Fibroblast of skin of right quadriceps (primary cell): ENCODE data around the gene ATP12A.
"Not testable (repeated sequence)": the region's sequence is repeated elsewhere in the genome, so short reads cannot be mapped to it uniquely, and the experiment has no call there.

Source experiments
- DNase-seq: peaks from one replicate; pipeline ENCODE4 v3.0.0-alpha.2; 2013

Gene ATP12A

DNA sequence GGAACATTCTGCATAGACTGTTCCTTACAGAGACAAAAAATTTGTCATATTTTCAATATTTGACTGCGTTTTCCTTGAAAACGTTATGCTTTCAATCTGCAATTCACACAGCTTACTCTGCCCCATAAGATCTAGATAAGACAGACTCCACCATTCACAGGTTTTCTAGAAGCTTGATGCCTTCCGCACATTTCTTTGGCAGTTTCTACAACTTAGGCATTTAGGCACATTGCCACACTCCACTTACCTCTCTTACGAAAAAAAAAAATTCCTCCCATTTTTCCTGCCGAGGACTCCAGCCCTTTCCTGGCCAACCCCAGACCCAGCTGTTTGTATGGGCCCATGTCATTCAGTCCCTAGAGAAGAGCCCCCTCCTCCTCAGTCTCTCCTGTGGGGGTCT lies 11.2 kb downstream of the ATP12A start:
- DNase-seq = no peak

DNA sequence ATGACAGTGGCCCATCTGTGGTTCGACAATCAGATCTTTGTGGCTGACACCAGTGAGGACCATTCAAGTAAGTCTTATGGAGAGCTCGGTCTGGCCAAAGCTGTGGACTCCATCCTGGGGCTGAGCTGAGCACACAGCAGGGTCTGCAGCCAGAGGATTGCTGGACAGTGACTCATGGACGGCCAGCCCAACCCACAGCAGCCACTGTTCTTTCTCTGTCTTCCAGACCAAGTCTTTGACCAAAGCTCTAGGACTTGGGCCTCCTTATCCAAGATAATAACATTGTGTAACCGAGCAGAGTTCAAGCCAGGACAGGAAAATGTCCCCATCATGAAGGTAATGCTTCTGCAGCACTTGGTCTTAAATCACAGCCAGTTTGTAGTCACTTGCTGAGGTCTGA lies 12.4 kb downstream of the ATP12A start:
- peak; percentile 4 for DNase-seq

DNA sequence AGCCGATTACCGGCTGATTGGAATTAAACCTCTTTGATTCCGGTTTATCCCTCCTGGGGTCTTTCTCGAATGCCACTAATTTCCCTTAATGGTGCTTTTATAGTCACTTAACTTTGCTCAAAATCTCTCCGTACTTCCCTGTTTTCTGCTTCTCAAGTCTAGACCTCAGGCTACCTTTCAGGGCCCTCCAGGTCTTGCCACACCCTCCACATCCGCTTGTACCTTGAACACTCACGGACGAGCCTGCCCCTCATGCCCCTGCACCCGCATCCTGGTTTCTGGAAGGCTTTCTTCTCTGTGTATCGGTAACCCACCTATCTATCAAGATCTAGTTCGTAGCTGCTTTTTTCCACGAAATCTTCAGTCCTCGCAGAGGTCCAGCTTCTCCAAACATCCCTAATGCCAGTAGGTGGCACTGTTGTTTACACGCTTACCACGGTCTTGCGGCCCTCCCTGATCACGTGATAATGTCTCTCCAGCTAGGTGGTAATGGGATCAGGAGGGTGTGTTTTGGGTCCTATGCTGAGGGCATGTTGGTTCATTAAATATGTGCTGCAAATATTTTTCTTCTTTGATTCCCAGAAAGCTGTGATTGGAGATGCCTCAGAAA lies 13.8 kb downstream of the ATP12A start:
- DNase-seq = peak; percentile 38

DNA sequence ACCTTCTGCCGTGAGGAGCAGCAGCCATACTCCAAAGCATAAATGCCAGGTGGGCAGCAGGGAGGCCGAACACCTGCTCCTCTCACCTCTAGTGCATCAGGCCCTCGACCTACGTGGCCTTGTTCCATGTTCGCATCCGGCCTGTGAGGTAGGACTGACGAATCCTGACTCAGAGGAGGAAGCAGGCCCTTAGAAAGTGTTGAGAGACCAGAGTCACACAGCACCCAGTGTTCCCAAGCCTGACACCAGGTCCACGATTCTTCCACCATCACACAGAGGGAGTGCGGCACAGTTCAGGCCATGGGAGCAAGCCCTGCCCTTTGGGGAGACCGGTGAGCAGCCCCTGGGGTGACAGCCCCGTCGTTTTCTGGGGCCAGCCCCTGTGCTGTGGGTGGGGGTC lies 14.7 kb downstream of the ATP12A start:
- DNase-seq = no peak

DNA sequence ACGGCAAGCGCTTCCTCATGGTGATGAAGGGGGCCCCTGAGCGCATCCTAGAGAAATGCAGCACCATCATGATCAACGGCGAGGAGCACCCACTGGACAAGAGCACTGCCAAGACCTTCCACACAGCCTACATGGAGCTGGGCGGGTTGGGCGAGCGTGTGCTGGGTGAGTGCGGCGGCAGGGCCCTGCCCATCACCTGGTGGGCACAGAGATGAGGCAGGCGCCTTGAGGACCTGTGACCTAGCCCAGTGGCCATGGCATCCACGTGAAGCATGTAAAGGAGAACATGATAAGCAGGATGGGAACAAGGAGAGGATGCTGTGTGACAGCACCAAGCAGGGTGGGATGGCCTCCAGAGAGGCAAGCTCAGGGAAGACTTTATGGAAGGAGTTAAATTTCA lies 18.5 kb downstream of the ATP12A start:
- no peak for DNase-seq

DNA sequence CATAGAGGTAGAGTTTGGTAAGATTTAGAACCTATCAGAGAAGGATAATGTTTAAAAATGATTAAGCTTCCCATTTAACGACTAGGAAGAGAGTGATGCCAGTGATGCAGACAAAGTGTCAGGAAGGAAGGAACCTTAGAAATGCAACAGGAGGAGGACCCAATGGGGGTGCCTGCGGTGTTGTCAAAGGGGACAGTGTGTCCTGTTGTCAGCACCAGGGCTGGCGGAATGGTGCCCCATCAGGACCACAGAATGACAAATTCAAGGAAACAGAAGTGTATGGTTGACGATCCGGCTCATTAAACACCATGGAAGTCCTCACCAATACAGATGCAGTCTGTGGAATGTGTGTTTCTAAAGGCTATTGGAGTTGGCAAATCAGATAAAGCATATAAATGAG lies 19.3 kb downstream of the ATP12A start:
- DNase-seq = no peak

DNA sequence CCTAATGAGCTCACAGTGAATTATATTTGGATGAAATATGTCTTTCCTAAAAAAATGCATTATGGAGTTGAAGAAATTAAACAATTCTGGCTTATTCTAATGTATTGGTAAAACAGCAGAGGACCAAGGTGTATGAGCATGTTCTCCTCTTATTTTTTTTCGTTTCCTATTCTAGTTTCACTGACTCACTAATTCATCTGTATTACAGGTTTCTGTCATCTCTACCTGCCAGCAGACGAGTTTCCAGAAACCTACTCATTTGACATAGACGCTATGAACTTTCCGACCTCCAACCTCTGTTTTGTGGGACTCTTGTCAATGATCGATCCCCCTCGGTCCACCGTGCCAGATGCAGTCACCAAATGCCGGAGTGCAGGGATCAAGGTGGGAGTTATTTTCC lies 20.3 kb downstream of the ATP12A start:
- no peak for DNase-seq

DNA sequence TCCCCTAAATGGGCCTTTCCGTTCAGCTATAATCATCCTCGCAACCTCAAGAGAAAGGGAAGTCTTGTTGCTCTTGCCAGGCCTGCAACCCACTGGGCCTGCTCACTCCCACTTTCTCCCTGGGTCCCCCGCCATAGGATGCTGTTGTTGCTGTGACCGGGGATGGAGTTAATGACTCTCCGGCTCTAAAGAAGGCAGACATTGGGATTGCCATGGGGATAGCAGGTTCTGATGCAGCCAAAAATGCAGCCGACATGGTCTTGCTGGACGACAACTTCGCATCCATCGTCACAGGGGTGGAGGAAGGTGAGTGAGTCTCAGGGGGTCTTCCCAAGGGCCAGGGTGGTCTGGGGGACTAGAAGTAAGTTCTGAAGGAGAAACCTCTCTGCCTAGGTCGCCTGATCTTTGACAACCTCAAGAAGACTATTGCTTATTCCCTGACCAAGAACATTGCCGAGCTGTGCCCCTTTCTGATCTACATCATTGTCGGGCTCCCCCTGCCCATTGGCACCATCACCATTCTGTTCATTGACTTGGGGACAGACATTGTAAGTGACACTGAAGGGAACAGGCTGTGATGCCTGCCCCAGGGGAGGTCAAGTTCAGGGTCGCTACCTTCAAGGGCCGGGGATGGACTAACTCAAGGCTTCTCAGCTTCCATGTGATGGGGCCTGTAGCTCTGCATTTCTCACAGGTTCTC lies 26.8 kb downstream of the ATP12A start:
- no peak for DNase-seq

DNA sequence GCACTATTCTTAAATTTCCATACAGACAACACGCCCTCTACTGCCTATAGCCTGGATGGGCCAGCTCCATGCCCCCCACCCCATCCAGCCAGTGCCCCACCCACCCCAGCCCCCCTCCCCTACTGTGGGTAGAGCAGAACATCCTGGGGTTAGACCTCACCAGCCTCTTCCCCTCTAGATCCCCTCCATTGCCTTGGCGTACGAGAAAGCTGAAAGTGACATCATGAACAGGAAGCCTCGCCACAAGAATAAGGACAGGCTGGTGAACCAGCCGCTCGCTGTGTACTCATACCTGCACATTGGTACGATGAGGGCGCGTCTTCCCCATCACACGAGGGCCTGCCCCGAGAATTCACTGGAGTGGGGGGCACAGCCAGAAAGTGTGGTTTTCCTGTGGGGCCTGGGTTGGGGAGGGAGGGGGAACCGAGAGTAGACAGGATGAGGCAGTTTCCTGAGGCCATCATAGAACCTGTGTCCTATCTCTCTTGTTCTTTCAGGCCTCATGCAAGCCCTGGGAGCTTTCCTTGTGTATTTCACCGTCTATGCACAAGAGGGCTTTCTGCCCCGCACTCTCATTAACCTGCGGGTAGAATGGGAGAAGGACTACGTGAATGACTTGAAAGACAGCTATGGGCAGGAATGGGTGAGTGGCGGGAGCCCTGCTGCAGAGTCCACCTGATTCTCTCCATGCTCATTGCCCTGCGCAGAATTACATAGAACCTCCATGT lies 29.1 kb downstream of the ATP12A start:
- no peak for DNase-seq

DNA sequence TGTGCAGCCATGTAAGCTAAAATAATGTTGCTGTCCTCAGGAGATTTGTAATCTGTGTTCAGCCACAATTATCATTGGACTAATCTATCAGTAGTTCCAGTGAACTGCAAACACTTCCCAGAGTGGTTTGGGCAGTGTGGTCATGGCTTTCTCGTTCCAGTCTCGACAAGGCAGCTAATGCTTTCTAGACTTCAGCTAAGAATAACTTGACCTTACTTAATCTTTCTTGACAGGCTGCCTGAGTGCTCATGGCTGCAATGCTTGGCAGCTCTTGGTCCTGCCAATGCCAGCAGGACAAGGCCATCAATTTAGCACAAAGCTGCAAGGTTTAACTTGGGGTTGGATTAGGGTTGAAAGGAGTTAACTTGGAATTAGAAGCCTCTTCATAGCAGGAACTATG lies 32.8 kb downstream of the ATP12A start:
- no peak for DNase-seq

DNA sequence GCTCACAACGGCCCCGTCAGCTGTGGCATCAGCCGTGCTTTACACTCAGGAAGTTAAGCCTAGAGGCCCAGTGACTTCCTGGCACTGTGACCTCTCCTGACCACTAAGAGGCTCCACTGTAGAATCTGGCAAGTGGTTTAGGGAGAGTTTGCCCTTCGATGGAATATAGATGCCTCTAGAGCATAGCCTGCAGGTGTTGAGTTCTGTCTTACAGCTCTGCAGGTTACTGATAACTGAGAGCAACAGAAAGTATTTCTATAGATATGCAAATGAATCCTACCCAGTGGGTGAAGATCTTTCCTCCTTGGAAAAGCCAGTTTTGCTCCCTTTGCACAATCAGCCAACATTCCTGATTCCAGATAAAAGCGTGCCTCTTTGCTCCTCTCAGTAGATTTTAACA lies 35.8 kb downstream of the ATP12A start:
- DNase-seq = no peak

DNA sequence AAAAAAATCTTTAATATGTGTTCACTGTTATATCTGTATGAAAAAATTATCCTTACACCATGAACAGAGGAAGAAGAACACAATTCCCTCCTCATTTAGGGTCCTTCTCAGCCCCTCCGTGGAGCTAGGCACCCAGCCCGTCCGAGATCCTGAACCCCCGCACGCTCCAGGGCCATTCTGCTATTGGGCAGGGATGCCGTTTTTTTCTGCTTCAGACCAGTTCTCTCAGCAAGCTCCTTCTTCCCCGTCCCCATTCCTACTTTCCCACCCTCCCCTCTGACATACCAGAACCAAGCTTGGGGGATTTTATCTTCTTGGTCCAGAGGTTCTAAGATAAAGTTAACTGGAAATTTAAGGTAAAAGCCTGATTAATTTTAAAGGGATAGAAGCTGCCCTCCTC lies 36.2 kb downstream of the ATP12A start:
- no peak for DNase-seq

DNA sequence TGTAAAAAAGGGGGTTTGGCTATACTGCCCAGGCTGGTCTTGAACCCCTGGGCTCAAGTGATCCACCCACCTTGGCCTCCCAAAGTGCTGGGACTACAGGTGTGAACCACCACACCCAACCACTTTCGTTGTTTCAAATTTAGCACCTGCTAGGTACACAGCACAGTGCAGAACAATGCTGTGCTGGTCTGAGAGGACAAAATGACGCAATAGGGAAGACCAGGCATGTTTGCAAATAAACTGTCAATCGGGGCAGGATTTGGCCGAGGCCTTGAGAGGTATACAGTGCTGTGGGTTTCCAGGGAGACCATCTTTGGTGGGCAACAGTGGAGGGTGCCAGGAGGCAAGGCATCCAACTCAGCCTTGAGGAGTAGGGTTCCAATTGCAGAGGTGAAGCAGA lies 37.0 kb downstream of the ATP12A start:
- no peak for DNase-seq

DNA sequence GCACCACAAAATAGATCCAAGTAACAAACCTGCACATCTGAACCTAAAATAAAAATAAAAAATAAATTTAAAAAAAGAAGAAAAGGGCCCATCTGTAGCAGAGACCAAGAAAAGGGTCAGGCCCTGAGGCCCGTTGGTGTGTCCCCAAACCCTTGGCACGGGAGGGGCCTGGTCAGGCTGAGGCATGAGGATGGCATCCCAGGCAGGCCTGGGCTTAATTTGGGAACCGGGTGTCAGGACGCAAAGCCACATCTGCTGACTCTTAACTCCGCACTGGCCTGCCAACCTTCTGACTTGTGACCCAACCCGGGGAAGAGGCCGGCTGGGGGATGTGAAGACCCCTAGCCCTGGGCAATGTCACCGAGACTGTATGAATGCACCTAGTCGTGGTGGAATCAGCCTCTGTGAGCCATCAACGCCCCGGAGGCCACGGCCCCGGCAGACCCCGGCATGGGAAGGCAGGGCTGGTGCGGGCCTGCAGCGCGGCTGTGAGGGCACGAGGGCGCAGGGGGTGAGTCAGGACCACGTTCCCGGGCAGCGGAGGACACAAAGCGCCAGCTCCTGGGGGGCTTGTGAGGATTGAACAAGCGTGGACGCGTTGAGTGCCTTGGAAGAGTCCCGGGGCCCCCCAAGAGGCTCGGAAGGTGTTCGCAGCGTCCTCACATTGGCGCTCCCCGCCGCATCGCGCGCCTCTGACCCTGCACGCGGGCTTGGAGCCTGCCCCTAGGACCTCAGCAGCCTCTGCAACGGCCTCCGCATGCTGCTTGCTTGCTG lies 38.2 kb downstream of the ATP12A start:
- DNase-seq = no peak

DNA sequence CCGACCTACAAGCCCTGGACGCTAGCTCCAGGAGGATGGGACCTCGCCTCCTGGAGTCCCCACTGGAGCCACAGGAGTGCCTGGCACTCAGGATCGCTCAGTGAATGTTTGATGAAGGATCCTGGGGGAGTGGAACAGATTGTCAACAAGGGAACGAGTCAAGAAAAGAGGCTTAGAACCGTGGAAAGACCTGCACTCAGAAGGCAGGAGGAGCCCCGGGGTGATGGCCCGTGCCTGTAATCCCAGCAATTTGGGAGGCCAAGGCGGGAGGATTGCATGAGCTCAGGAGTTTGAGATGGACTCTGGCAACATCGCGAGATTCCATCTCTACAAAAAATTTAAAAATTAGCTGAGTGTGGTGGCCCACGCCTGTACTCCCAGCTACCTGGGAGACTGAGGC lies 38.9 kb downstream of the ATP12A start:
- DNase-seq = no peak

DNA sequence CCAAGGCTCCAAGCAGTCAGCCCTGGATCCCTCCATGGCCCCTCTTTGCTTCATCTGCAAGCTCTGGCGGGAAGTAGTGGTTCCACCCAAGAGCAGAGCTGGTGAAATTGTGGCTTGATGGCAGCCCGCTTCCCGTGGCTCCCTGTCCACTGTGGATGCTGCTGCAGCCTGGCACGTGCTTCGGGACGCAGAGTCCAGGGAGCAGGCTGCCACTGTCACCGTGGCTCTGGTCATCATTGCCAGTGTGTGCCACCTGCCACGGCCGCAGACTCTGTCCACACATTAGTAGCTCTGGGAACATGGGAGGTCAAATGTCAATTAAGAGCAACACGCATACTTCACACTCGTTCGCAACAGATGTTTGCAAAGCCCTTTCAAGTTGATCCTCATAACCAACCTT lies 43.0 kb downstream of the ATP12A start:
- no peak for DNase-seq

DNA sequence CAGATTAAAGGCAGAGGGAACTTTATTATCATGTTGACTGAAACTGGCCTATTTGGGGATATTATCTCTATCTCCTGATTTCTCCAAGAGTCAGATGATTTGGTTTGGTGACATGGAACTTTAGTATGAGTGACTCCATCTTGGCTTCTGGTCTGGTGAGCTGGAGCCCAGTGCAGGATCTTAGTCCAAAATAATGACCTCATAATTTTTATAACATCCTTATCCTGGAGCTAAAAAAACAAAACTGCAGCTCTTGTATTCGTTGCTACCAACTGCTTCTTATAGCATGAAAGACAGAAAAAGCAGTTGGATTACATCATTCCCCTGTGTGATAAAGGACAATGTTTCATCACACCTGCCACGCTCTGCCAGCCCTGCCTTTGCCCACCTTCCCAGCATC lies 44.5 kb downstream of the ATP12A start:
- no peak for DNase-seq

DNA sequence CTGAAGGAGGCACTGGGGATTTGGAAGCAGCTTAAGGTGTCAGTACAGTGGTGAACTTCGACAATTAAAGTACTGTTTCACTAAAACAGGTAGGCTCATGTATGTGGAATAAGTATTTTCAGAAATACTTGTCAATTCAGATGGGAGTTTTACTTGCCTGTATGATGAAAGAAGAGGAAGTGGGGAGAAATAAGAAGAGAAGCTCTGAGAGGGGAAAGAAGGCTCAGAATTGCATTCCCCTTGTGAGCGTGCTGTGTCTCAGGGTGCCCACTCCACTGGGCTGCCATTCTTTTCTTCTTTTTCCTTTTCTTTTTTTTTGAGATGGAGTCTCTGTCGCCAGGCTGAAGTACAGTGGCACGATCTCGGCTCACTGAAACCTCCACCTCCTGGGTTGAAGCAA lies 45.2 kb downstream of the ATP12A start:
- DNase-seq = no peak

DNA sequence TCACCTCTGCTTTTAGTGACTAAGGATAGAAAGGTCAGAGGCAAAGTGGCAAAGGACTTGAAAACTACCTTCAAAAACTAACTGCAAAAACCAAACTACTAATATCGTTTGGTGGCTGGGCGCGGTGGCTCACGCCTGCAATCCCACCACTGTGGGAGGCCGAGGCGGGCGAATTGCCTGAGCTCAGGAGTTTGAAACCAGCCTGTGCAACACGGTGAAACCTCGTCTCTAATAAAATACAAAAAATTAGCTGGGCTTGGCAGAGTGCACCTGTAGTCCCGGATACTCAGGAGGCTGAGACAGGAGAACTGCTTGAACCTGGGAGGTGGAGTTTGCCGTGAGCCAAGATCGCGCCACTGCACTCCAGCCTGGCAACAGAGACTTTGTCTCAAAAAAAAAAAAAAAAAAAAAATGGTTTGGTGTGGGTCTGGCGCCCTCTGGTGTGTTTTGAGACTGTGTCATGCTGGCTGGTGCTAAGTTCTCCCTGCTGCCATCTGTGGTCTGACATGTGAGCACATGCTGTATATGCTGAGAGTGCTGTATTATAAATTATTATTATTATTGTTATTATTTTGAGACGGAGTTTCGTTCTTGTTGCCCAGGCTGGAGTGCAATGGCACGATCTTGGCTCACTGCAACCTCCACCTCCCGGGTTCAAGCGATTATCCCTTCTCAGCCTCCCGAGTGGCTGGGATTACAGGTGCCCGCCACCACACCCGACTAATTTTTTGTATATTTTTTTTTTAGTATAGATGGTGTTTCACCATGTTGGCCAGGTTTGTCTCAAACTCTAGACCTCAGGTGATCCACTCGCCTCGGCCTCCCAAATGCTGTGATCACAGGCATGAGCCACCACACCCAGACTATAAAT lies 47.8 kb downstream of the ATP12A start:
- DNase-seq = peak; percentile 76

DNA sequence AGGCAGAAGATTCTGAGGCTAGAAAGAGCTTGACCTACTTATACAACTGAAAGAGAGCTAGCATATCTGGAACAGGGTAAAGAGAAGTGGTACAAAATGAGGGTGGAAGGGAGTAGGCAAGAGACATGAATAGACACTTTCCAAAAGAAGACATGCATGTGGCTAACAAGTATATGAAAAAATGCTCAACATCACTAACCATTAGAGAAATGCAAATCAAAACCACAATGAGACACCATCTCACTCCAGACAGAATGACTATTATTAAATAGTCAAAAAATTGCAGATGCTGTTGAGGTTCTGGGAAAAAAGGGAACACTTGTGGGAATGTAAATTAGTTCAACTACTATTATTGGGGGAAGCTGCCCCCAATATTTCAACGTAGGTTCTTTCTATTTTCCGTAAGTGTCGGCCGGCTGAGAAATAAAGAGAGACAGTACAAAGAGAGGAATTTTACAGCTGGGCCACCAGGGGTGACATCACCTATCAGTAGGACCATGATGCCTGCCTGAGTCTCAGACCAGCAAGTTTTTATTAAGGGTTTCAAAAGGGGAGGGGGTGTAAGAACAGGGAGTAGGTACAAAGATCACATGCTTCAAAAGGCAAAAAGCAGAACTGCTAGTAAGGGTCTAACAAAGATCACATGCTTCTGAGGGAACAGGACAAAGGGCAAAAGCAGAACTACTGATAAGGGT lies 50.8 kb downstream of the ATP12A start:
- DNase-seq = not testable (repeated sequence)

DNA sequence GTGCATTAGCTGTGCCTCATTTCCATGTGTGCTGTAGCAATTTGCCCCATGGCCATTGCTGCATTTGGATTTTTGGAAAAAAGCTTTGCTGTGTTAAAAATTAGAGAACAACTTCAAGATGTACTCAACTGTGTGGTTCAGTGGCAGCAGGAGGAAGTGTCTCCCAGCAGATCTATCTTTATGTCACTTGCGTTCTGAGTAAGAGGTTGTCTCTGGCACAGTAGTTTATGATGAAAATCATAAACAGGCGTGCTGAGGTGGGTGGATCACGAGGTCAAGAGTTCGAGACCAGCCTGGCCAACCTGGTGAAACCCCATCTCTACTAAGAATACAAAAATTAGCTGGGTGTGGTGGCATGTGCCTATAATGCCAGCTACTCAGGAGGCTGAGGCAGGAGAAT lies 54.7 kb downstream of the ATP12A start:
- no peak for DNase-seq

DNA sequence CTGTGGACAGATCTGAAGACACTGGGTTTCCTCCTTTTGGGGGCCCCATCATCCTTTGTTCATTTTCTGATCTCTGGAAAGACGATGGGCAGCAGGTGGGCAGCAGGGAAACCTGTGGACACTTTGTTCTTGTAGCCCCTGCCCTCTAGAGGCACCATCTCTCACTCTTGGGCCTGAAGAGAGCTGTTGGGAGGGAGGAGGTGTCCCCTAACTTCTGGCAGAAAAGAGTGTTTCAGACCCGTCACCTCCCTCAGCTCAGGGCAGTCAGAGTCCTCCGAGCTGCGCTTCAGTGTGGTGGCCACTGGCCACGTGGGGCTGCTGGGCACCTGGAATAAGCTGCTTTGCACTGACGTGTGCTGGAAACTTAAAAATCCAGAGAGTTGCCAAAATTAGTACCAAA lies 56.8 kb downstream of the ATP12A start:
- DNase-seq = no peak
